Fibroblast of villous mesenchyme (primary cell): ENCODE results near the gene PSMB5. TPM values are rescaled to one million over a fixed set of nuclear protein-coding genes. Genes with fewer than 3 reads are reported as not detected.

Source experiments
- DNase-seq: peaks from one replicate; pipeline ENCODE4 v3.0.0-alpha.2; 2010; ENCODE audit warnings: low read depth
- H3K4me3 ChIP-seq: 2 replicates; pipeline ENCODE4 v1.5.1; 2011; ENCODE audit warnings: low read depth, mild to moderate bottlenecking, low read length
- CTCF ChIP-seq: IDR thresholded peaks from 2 replicates; pipeline ENCODE4 v1.5.1; 2012; ENCODE audit warnings: low read depth, mild to moderate bottlenecking, low read length; ENCODE audit not compliant: insufficient read depth
- total RNA-seq: library from RNA; depleted of rRNA; stranded (reverse); fragments of >200 nt; gene quantifications from 2 replicates; pipeline ENCODE4 v1.2.3, GENCODE V29; 2012

Gene PSMB5
- total RNA-seq, 1 donor = 196 TPM

GRCh38 chr14:22977434-22977683, 57.3 kb downstream of the PSMB5 start:
- TF ChIP-seq CTCF = no peak
- H3K4me3 ChIP-seq = peak overlapping the region; percentile 19

GRCh38 chr14:22976620-22977433, 57.9 kb downstream of the PSMB5 start:
- peak overlapping the region; percentile 24 for H3K4me3 ChIP-seq
- TF ChIP-seq CTCF = no peak
- DNase-seq = peak; percentile 72

More at GRCh38 chr14:22977434-22977683, 57.3 kb downstream of the PSMB5 start:
- DNase-seq = no peak

Other genes starting within 250 kb of the PSMB5 start
- 3.9 and 5.5 TPM in 2 replicates for gene SLC7A7, start 219.5 kb downstream of the PSMB5 start, total RNA-seq
- gene MRPL52, start 205.0 kb downstream of the PSMB5 start, total RNA-seq = 58.3 and 82.5 TPM in 2 replicates
- 188 and 327 TPM in 2 replicates for gene MMP14, start 198.3 kb downstream of the PSMB5 start, total RNA-seq
- gene LRP10, start 163.2 kb downstream of the PSMB5 start, total RNA-seq = 104 and 108 TPM in 2 replicates
- gene REM2, start 151.7 kb downstream of the PSMB5 start, total RNA-seq = under 0.01 and 0.43 TPM in 2 replicates
- 60.9 and 68.6 TPM in 2 replicates for gene RBM23, start 115.8 kb downstream of the PSMB5 start, total RNA-seq
- gene PRMT5, start 105.5 kb downstream of the PSMB5 start, total RNA-seq = 56.7 and 82.5 TPM in 2 replicates
- gene HAUS4, start 77.8 kb downstream of the PSMB5 start, total RNA-seq = 29.8 and 46.7 TPM in 2 replicates
- gene AJUBA, start 52.3 kb downstream of the PSMB5 start, total RNA-seq = 105 and 131 TPM in 2 replicates
- gene C14orf93, start 24.8 kb downstream of the PSMB5 start, total RNA-seq = 4.5 and 4.7 TPM in 2 replicates
- not detected in 2 replicates for gene PSMB11, start 7.3 kb upstream of the PSMB5 start, total RNA-seq
- gene CDH24, start 22.6 kb upstream of the PSMB5 start, total RNA-seq = 6.4 and 10.8 TPM in 2 replicates
- 93.1 and 106 TPM in 2 replicates for gene ACIN1, start 60.2 kb upstream of the PSMB5 start, total RNA-seq
- gene C14orf119, start 60.6 kb upstream of the PSMB5 start, total RNA-seq = 48.0 and 66.1 TPM in 2 replicates
- not detected in 2 replicates for gene CIROP, start 70.1 kb upstream of the PSMB5 start, total RNA-seq
- not detected in 2 replicates for gene CEBPE, start 84.4 kb upstream of the PSMB5 start, total RNA-seq
- 0.86 and 0.97 TPM in 2 replicates for gene SLC7A8, start 148.8 kb upstream of the PSMB5 start, total RNA-seq
- gene RNF212B, start 203.0 kb upstream of the PSMB5 start, total RNA-seq = not detected in 2 replicates